Skin of body (tissue), 2 donors: Measurements from ENCODE around the gene ZBTB2. TPM values are rescaled to one million over a fixed set of nuclear protein-coding genes. Genes with fewer than 3 reads are reported as not detected.
"Not testable (repeated sequence)": the region's sequence is repeated elsewhere in the genome, so short reads cannot be mapped to it uniquely, and the experiment has no call there.

ENCODE experiments used
- DNase-seq: peaks from one replicate; lab custom pipeline; 2025; lab: John Stamatoyannopoulos, UW
- total RNA-seq: library from RNA; depleted of rRNA; stranded (reverse); fragments of >200 nt; gene quantifications from one replicate; pipeline ENCODE4 v1.2.3, GENCODE V29; 2014

Gene ZBTB2
- total RNA-seq, 1 donor from 2014 or later = 9.3 TPM

- no peak for DNase-seq
These were observed 10.9 kb upstream of the ZBTB2 start for GRCh38 chr6:151402228-151402627.

GRCh38 chr6:151400473-151400872, 9.1 kb upstream of the ZBTB2 start:
- DNase-seq = no peak

- DNase-seq = no peak
These were observed 8.3 kb upstream of the ZBTB2 start for GRCh38 chr6:151399679-151400078.

GRCh38 chr6:151393410-151393809, 2.1 kb upstream of the ZBTB2 start:
- DNase-seq = no peak

DNA sequence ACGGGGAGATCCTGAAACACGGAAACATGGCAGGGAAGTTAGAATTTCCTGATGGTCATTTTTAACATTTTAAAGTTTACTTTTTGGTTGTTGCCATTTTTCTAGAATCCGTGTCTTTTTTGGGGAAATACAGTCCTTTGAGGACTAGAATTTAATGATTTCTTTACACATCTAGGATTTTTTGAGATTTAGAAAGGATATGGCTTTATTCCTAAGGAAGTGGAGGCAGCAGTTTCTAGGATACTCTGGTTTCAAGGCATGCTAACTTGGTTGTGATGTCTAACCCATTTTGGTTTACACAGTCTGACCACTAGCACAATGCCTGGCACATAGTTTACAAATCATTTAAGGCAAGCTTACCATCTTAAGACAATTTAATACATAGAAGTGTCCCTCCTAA, 1.1 kb upstream of the ZBTB2 start:
- no peak for DNase-seq

- peak; percentile 76 for DNase-seq
These were observed 398 bp downstream of the ZBTB2 start for GRCh38 chr6:151390851-151391470.

- DNase-seq = peak; percentile 99
These were observed 996 bp downstream of the ZBTB2 start for GRCh38 chr6:151390276-151390850.

DNA sequence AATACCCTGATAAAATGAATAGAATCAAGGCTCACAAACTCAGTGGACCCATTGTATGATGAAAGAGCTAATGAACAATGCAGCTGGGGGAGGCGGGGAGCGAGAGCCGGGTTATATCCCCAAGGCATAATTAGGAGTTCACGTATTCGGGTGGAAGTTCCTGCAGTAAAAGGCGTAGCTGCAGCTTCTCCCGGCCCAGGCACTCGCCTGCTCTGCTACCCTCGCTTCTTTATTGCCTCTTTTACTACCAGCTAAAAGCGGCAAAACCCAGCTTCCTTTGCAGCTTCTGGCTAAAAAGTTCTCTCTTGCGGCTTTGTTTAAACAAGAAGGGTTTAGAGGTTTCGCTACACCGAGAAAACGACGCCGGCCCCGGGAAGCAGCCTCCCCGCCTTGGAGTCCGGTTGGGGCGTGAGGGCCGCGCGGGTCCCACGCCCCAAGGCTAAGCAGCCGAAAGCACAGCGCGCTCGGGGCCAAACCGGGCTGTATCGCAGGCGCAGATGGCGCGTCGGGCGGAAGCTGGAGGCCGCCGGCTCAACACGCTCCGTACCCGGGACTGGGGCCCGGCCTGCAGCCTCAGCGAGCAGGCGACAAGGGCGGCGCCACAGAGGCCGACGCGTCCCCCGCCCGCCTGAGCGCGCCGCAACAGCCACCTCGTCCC, 1.6 kb downstream of the ZBTB2 start:
- peak; percentile 78 for DNase-seq

DNA sequence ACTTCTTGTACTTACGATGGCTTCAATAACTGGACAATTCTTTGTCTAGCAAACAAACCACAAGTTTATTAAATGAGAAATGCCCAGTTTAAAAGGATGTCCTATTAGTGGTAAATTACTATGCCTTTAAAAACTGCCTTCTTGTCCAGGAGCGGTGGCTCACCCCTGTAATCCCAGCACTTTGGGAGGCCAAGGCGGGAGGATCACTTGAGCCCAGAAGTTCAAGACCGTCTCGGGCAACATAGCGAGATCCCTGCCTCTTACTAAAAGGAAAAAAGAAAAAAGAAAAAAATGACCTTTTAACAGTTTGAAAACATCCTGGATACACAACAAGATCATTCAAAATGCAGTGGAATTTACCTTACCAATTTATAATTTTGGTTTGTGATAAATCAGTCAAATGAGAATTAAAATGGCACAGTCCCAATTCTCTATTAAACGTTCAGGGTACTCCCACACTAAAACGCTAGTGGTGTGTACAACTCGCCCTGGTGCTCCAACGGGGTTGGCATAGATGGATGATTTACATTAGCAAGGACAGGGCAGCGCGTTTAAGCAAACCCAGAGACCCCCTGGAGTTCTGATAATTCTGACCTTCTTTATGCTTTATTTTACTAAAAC, 2.3 kb downstream of the ZBTB2 start:
- no peak for DNase-seq

DNA sequence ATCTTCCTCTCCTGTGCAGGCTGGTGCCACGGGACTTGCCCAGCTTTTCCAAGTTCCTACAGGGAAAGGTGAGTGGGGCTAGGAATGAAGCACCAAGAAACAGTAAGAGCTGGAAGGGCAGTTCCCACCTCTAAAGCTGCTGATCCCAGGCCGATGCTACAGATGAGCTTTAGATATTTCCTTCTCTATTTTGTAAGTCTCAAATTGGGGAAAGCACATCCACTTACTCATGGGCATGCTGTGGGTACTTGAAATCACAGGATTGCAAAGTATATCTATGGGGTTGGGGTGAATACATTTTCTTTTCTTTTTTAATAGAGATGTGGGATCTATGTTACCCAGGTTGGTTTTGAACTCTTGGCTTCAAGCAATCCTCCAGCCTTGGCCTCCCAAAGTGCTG, 3.1 kb downstream of the ZBTB2 start:
- no peak for DNase-seq

- DNase-seq = no peak
These were observed 4.0 kb downstream of the ZBTB2 start for GRCh38 chr6:151387175-151387970.

- no peak for DNase-seq
These were observed 6.2 kb downstream of the ZBTB2 start for GRCh38 chr6:151385177-151385576.

DNA sequence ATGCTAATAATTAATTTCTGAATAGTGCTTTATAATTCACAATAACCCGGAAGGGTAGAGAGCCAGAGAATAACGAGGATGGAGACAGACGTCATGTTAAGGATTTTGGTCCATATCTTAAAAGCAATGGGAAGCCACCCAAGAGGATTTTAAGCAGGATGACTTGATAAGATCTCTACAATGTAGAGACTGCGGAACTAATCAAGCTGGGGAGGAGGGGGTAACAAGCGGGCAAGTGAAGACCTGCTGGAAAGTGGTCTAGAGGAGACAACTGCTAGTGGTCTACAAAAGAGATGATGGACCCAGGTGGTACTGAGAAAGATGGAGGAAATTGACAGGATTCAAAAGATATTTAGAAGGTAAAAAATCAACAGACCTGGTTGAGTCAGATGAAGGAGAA, 7.2 kb downstream of the ZBTB2 start:
- DNase-seq = no peak

GRCh38 chr6:151382631-151383030, 8.7 kb downstream of the ZBTB2 start:
- not testable (repeated sequence) for DNase-seq

DNA sequence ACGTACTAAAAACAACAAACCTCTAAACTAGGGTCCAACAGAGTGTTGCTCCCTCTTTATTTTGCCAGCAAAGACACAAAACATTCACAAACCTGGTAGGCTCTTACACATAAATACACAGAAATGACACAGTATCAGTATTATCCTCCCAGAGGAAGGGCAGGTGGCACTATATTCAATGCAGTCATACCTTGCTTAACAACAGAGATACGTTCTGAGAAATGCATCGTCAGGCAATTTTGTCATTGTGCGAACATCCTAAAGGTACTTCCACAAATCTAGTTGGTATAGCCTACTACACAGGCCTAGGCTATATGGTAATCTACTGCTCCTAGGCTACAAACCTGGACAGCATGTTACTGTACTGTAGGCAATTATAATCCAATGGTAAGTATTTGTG, 9.6 kb downstream of the ZBTB2 start:
- no peak for DNase-seq

DNA sequence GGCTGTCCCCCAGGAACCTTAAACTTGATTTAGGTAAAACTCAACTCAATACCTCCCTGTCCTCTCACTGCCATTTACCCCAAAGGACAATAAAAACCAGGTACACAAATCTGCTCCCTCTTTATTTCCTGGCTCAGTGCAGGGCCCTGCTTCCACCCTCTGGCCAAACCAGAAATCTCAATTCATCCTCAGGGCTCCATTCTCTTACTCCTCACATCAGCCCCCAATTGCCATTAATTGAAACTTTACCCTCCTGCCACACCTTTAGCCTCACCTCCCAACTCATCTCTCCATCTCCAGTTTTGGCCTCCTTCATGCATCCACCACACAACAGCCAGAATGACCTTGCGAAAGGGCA, 10.5 kb downstream of the ZBTB2 start:
- no peak for DNase-seq

GRCh38 chr6:151379933-151380847, 11.2 kb downstream of the ZBTB2 start:
- DNase-seq = no peak

GRCh38 chr6:151377095-151377494, 14.3 kb downstream of the ZBTB2 start:
- DNase-seq = no peak

DNA sequence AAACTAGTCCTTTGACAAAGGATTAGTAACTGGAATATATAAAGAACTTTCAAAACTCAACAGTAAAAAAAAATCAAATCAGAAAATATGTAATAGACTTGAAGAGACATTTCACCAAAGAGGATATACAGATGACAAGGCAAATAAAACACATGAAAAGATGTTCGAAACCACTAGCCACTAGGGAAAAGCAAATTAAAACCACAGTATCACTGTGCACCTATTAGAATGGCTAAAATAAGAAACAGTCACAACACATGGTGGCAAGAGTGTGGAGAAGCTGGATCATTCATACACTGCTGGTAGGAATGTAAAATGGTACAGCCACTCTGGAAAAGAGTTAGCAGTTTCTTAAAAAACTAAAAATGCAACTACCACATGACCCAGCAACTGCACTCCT, 14.9 kb downstream of the ZBTB2 start:
- DNase-seq = no peak

GRCh38 chr6:151375833-151376232, 15.5 kb downstream of the ZBTB2 start:
- DNase-seq = no peak
